Measurements from ENCODE around the gene FRG2B. TPM values are rescaled to one million over a fixed set of nuclear protein-coding genes. Genes with fewer than 3 reads are reported as not detected.

Gene FRG2B
- total RNA-seq, 1 donor from 2014 or later, result not detected

Other genes with a start within 250 kb of the FRG2B start
- gene PAOX, start 247.5 kb downstream of the FRG2B start, total RNA-seq, result 11.9 and 13.2 TPM in 2 replicates
- gene MTG1, start 232.6 kb downstream of the FRG2B start, total RNA-seq, result 67.6 and 69.0 TPM in 2 replicates
- gene SPRN, start 202.2 kb downstream of the FRG2B start, total RNA-seq, result not detected in 2 replicates
- gene SCART1, start 172.8 kb downstream of the FRG2B start, total RNA-seq, result 1.3 and 1.4 TPM in 2 replicates
- gene CYP2E1, start 99.4 kb downstream of the FRG2B start, total RNA-seq, result 0.16 TPM in 1 of 2 replicates, not detected in the other
- gene SYCE1, start 61.2 kb downstream of the FRG2B start, total RNA-seq, result 0.23 and 0.62 TPM in 2 replicates

Data from activated T-helper 2 cell treated with anti-CD3 and anti-CD28 coated beads, Interferon-gamma antibody, Interleukin-2, Interleukin-4, amounts not matched to agents 10 μg/mL and 5 μg/mL and 100 μg/mL, durations not matched to agents 14 hours and 24 hours and 36 hours (primary cell).